ENCODE results near the gene TMEM120A.

The TMEM120A gene

DNA sequence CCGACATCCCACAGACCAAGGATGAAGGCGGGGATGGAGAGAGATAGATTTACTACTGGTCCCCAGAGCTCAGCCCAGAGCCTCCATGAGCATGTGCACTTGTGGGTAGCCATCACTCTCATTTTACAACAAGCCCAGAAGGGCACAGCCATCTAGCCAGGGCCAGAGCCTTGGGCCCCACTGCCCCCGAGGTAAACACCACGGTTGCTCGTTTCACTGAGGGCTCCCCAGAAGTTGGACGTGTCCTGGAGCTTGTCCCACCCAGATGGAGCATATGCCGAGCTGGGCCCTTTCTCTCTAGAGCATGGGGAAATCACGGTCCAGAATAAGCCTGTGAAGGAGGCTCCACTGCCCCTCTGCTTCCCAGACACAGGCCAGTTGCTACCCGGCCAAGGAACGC is 9.0 kb upstream of the TMEM120A start:
- TF ChIP-seq GATA1 (IDR thresholded peaks at IDR 0.05; ENCODE audit: low read depth, low read length): no peak
- no peak for DNase-seq

- DNase-seq: no peak
- TF ChIP-seq GATA1 (IDR thresholded peaks at IDR 0.05; ENCODE audit: low read depth, low read length) (no peak), POLR2A (IDR thresholded peaks at IDR 0.05; ENCODE audit: low read length) (no peak)
Observed at GRCh38 chr7:76002822-76003221, 8.4 kb upstream of the TMEM120A start.

GRCh38 chr7:76002139-76002538 is 7.7 kb upstream of the TMEM120A start:
- no peak for TF ChIP-seq POLR2A (IDR thresholded peaks at IDR 0.05; ENCODE audit: low read length)
- no peak for TF ChIP-seq GATA1 (IDR thresholded peaks at IDR 0.05; ENCODE audit: low read depth, low read length)
- no peak for DNase-seq

DNA sequence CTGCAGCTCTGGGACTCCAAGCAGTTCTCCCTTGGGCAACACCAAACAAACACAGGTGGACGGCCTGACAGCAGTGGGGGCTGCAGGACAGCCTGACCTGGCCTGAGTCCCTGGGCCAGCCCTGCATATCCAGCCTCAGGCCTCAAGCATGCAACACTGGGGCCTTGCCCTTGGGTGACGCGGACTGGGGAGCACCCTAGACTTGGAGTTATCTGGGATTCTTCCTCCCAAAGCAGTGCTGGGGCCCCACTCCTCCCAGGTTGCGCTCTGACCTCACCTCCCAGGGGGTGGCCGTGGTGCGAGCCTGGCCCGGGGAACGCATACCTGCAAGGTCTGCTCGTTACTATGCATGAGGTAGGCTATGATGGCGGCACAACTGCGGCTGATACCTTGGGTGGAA is 6.2 kb upstream of the TMEM120A start:
- no peak for TF ChIP-seq POLR2A (IDR thresholded peaks at IDR 0.05; ENCODE audit: low read length)
- TF ChIP-seq GATA1 (IDR thresholded peaks at IDR 0.05; ENCODE audit: low read depth, low read length): no peak
- DNase-seq: no peak

GRCh38 chr7:75998038-75998437 is 3.6 kb upstream of the TMEM120A start:
- no peak for DNase-seq
- TF ChIP-seq GATA1 (IDR thresholded peaks at IDR 0.05; ENCODE audit: low read depth, low read length): no peak
- TF ChIP-seq POLR2A (IDR thresholded peaks at IDR 0.05; ENCODE audit: low read length): no peak

- no peak for DNase-seq
- TF ChIP-seq POLR2A (IDR thresholded peaks at IDR 0.05; ENCODE audit: low read length) (no peak), GATA1 (IDR thresholded peaks at IDR 0.05; ENCODE audit: low read depth, low read length) (no peak)
Observed at GRCh38 chr7:75996476-75996875, 2.1 kb upstream of the TMEM120A start.

DNA sequence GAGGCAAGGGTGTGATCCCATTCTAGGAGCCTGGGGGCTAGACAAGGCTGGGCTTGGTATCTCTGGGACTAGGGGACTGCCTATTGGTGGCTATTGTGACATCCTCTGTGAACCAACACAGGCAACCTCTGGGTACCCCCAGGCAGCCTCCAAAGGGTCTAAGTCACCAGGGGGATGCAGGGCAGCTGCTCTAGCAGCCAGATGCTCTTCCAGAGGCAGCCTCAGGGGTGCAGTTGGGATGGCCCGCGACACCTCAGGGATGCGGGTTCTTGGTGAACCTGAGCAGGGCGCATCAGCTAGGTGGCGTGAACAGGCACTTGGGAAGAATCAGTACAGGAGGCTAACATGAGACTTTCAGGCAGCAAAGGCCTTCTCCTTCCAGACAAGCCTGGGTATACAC is 1.6 kb upstream of the TMEM120A start:
- TF ChIP-seq GATA1 (IDR thresholded peaks at IDR 0.05; ENCODE audit: low read depth, low read length): no peak
- TF ChIP-seq POLR2A (IDR thresholded peaks at IDR 0.05; ENCODE audit: low read length): no peak
- no peak for DNase-seq

- no peak for DNase-seq
- no peak for TF ChIP-seq POLR2A (IDR thresholded peaks at IDR 0.05; ENCODE audit: low read length)
- no peak for TF ChIP-seq GATA1 (IDR thresholded peaks at IDR 0.05; ENCODE audit: low read depth, low read length)
Observed at GRCh38 chr7:75995052-75995471, 667 bp upstream of the TMEM120A start.

- DNase-seq: peak; percentile 47
Observed at GRCh38 chr7:75993689-75994387, 557 bp downstream of the TMEM120A start.

GRCh38 chr7:75992083-75992755 is 2.2 kb downstream of the TMEM120A start:
- DNase-seq: no peak
- no peak for TF ChIP-seq GATA1 (IDR thresholded peaks at IDR 0.05; ENCODE audit: low read depth, low read length)
- no peak for TF ChIP-seq POLR2A (IDR thresholded peaks at IDR 0.05; ENCODE audit: low read length)

More at GRCh38 chr7:75993689-75994387, 557 bp downstream of the TMEM120A start:
- TF ChIP-seq GATA1 (IDR thresholded peaks at IDR 0.05; ENCODE audit: low read depth, low read length) (no peak), POLR2A (IDR thresholded peaks at IDR 0.05; ENCODE audit: low read length) (no peak)

DNA sequence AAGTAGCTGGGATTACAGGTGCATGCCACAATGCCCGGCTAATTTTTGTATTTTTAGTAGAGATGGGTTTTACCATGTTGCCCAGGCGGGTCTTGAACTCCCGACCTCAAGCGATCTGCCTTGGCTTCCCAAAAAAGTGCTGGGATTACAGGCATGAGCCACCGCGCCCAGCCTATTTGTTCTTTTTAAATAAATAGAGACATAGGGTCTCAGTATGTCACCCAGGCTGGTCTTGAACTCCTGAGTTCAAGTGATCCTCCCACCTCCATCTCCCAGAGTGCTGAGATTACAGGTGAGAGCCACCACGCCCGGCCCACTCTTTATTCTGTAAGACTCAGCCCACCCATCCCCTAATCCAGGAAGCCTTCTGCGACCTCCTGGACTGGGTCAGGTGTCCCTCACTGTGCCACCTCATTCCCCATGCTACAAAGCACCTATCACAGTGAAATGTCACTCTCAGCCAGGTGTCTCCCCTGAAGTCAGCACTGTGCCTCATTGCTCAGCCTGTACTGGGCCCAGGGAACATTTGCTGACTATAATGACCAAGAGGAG is 2.8 kb downstream of the TMEM120A start:
- no peak for TF ChIP-seq GATA1 (IDR thresholded peaks at IDR 0.05; ENCODE audit: low read depth, low read length)
- no peak for TF ChIP-seq POLR2A (IDR thresholded peaks at IDR 0.05; ENCODE audit: low read length)
- no peak for DNase-seq

- no peak for DNase-seq
- no peak for TF ChIP-seq GATA1 (IDR thresholded peaks at IDR 0.05; ENCODE audit: low read depth, low read length)
- no peak for TF ChIP-seq POLR2A (IDR thresholded peaks at IDR 0.05; ENCODE audit: low read length)
Observed at GRCh38 chr7:75989500-75990388, 4.7 kb downstream of the TMEM120A start.

GRCh38 chr7:75988568-75989499 is 5.6 kb downstream of the TMEM120A start:
- no peak for DNase-seq
- TF ChIP-seq POLR2A (IDR thresholded peaks at IDR 0.05; ENCODE audit: low read length) (no peak), GATA1 (IDR thresholded peaks at IDR 0.05; ENCODE audit: low read depth, low read length) (no peak)

Data from erythroblast (primary cell).